HG03196 (cell line): ENCODE measurements around the gene MFN2.

ENCODE experiments used
- ATAC-seq: cut with Tn5 transposase; IDR thresholded peaks from one replicate; pipeline ENCODE4 v1.9.1; 2021; ENCODE audit not compliant: unreplicated experiment

MFN2 gene

GRCh38 chr1:11960276-11960675, 20.0 kb upstream of the MFN2 start:
- no peak for ATAC-seq

GRCh38 chr1:11960715-11961114, 19.5 kb upstream of the MFN2 start:
- no peak for ATAC-seq

- ATAC-seq = no peak
Observed at GRCh38 chr1:11961230-11961629, 19.0 kb upstream of the MFN2 start.

GRCh38 chr1:11963622-11964021, 16.6 kb upstream of the MFN2 start:
- ATAC-seq = no peak

GRCh38 chr1:11964656-11965055, 15.6 kb upstream of the MFN2 start:
- no peak for ATAC-seq

- ATAC-seq = no peak
Observed at GRCh38 chr1:11967028-11967547, 13.2 kb upstream of the MFN2 start.

- ATAC-seq = no peak
Observed at GRCh38 chr1:11970441-11971185, 9.6 kb upstream of the MFN2 start.

- ATAC-seq = no peak
Observed at GRCh38 chr1:11977625-11978024, 2.6 kb upstream of the MFN2 start.

- ATAC-seq = no peak
Observed at GRCh38 chr1:11978301-11978700, 1.9 kb upstream of the MFN2 start.

GRCh38 chr1:11979028-11979850, 1.0 kb upstream of the MFN2 start:
- no peak for ATAC-seq

GRCh38 chr1:11980676-11980972, 380 bp downstream of the MFN2 start:
- ATAC-seq = no peak

GRCh38 chr1:11981378-11982009, 1.2 kb downstream of the MFN2 start:
- no peak for ATAC-seq

GRCh38 chr1:11982010-11982392, 1.8 kb downstream of the MFN2 start:
- ATAC-seq = no peak

- ATAC-seq = no peak
Observed at GRCh38 chr1:11984121-11984520, 3.9 kb downstream of the MFN2 start.

GRCh38 chr1:11984576-11984975, 4.3 kb downstream of the MFN2 start:
- no peak for ATAC-seq

GRCh38 chr1:11985171-11985570, 4.9 kb downstream of the MFN2 start:
- no peak for ATAC-seq

- no peak for ATAC-seq
Observed at GRCh38 chr1:11985851-11986250, 5.6 kb downstream of the MFN2 start.

GRCh38 chr1:11989669-11990068, 9.4 kb downstream of the MFN2 start:
- no peak for ATAC-seq

- ATAC-seq = no peak
Observed at GRCh38 chr1:11990303-11991032, 10.2 kb downstream of the MFN2 start.

- no peak for ATAC-seq
Observed at GRCh38 chr1:11991969-11992676, 11.9 kb downstream of the MFN2 start.
